ENCODE measurements around the gene SDF2L1. TPM values are rescaled to one million over a fixed set of nuclear protein-coding genes. Genes with fewer than 3 reads are reported as not detected.

Gene SDF2L1
- total RNA-seq, 2 donors from 2014 or later = 47.5 to 115 TPM

- Histone ChIP-seq H3K4me1 (peaks cover 39% of the 10 kb centered on the region), H3K36me3 (replicated peaks in 1 of 2; ENCODE audit: insufficient read depth in 1 of 2, low read depth in 2 of 2) (no peaks in the 10 kb centered on the region), H3K4me3 (no peak overlapping the region), H3K9me3 (no peaks in the 10 kb centered on the region), H3K27me3 (no peaks in the 10 kb centered on the region), H3K27ac (no peak overlapping the region)
- no peak for TF ChIP-seq CTCF (IDR thresholded peaks at IDR 0.05)
- no peak for TF ChIP-seq POLR2A (IDR thresholded peaks at IDR 0.05)
- no peak for DNase-seq
- no peak for ATAC-seq
- 76 to 78% methylated on average over 23 of the region's 23 CpGs for WGBS, 2 donors
- intact Hi-C loops (cut with DNase I) = no loop called here
Observed at GRCh38 chr22:21622919-21623647, 19.0 kb upstream of the SDF2L1 start.

GRCh38 chr22:21623648-21623970 lies 18.5 kb upstream of the SDF2L1 start:
- no peaks in the 10 kb centered on the region for H3K36me3 ChIP-seq (replicated peaks in 1 of 2; ENCODE audit: insufficient read depth in 1 of 2, low read depth in 2 of 2)
- H3K9me3 ChIP-seq = no peaks in the 10 kb centered on the region
- H3K4me3 ChIP-seq = no peak overlapping the region
- no peak for ATAC-seq
- H3K27me3 ChIP-seq = no peaks in the 10 kb centered on the region
- no peak overlapping the region for H3K27ac ChIP-seq
- H3K4me1 ChIP-seq = peaks cover 45% of the 10 kb centered on the region
- 83 to 86% methylated on average over 3 to 7 of the region's 7 CpGs for WGBS, 2 donors
- intact Hi-C loops (cut with DNase I) = no loop called here
- TF ChIP-seq POLR2A (IDR thresholded peaks at IDR 0.05) = no peak
- no peak for TF ChIP-seq CTCF (IDR thresholded peaks at IDR 0.05)
- no peak for DNase-seq

- no peaks in the 10 kb centered on the region for H3K9me3 ChIP-seq
- no peak overlapping the region for H3K4me3 ChIP-seq
- no peaks in the 10 kb centered on the region for H3K36me3 ChIP-seq (replicated peaks in 1 of 2; ENCODE audit: insufficient read depth in 1 of 2, low read depth in 2 of 2)
- WGBS, 2 donors = 41 to 56% methylated on average over 7 to 8 of the region's 8 CpGs
- H3K4me1 ChIP-seq = peaks cover 50% of the 10 kb centered on the region
- intact Hi-C loops (cut with DNase I) = no loop called here
- DNase-seq = peak in 1 of 4 donors; percentile 29
- peak overlapping the region in 1 of 4 donors; percentile 28 for H3K27ac ChIP-seq
- no peak for TF ChIP-seq POLR2A (IDR thresholded peaks at IDR 0.05)
- peak in 2 of 7 experiments; percentile 6 to 13 for TF ChIP-seq CTCF (IDR thresholded peaks at IDR 0.05)
- no peak for ATAC-seq
- no peaks in the 10 kb centered on the region for H3K27me3 ChIP-seq
Observed at GRCh38 chr22:21624120-21624879, 17.8 kb upstream of the SDF2L1 start.

- intact Hi-C loops (cut with DNase I) = no loop called here
- Histone ChIP-seq H3K27me3 (no peaks in the 10 kb centered on the region), H3K9me3 (no peaks in the 10 kb centered on the region), H3K27ac (peak overlapping the region in 1 of 4 donors; percentile 28), H3K4me1 (peaks cover 43% of the 10 kb centered on the region), H3K36me3 (replicated peaks in 1 of 2; ENCODE audit: insufficient read depth in 1 of 2, low read depth in 2 of 2) (no peaks in the 10 kb centered on the region), H3K4me3 (no peak overlapping the region)
- no peak for TF ChIP-seq CTCF (IDR thresholded peaks at IDR 0.05)
- no peak for TF ChIP-seq POLR2A (IDR thresholded peaks at IDR 0.05)
- DNase-seq = no peak
- no peak for ATAC-seq
- 77 to 85% methylated on average over 12 of the region's 12 CpGs for WGBS, 2 donors
Observed at GRCh38 chr22:21624880-21625791, 17.0 kb upstream of the SDF2L1 start.

Data from body of pancreas (tissue), 4 donors.